ENCODE results near the gene RASA2.

DNA sequence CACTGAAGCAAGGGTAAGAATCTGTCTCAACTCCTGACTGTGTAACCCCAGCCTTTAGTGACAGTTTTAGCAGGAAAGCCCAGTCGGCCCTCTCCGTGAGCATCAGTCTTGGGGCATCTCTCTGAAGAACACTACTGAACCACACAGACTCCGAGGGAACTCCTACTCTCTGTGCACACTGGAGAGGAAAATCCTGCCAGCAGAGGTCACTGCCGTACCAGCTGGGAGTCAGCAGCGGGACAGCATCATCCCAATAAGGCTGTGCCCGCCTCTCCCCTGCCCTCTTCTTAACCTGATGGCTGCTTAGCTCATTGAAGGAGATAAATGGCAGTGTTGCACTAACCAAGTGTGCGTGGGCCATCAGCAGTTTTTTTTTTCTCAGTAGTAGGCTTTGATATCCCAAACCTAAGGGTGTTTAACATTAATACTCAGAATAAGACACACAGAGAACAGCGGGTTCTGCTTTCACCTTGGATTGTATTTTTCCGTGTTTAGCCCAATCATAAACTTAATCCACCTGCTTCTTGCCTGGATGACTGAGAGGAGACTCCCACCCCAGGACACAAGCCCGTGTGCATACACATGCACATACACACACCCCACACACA is 26.6 kb upstream of the RASA2 start:
- TF ChIP-seq POLR2A (conservative IDR thresholded peaks at IDR 0.05) (no peak), NFIC (IDR thresholded peaks at IDR 0.05) (no peak), FOXK1 (CRISPR knock-in tag; IDR thresholded peaks at IDR 0.05; ENCODE audit: borderline replicate concordance) (no peak), POU5F1 (IDR thresholded peaks at IDR 0.05; ENCODE audit: borderline replicate concordance, low read depth, low read length, partially characterized antibody) (no peak), FOXP1 (CRISPR knock-in tag; IDR thresholded peaks at IDR 0.05) (no peak), ZBED1 (IDR thresholded peaks at IDR 0.05) (no peak), MAFK (IDR thresholded peaks at IDR 0.05; ENCODE audit: low read length) (no peak), JUNB (CRISPR knock-in tag; conservative IDR thresholded peaks at IDR 0.05) (no peak), TAF1 (IDR thresholded peaks at IDR 0.05; ENCODE audit: control insufficient read depth, extremely low read depth, insufficient read depth, low read length, severe bottlenecking) (no peak), NFE2 (IDR thresholded peaks at IDR 0.05; ENCODE audit: low read depth) (no peak)
- TF ChIP-seq, protein P1, sequence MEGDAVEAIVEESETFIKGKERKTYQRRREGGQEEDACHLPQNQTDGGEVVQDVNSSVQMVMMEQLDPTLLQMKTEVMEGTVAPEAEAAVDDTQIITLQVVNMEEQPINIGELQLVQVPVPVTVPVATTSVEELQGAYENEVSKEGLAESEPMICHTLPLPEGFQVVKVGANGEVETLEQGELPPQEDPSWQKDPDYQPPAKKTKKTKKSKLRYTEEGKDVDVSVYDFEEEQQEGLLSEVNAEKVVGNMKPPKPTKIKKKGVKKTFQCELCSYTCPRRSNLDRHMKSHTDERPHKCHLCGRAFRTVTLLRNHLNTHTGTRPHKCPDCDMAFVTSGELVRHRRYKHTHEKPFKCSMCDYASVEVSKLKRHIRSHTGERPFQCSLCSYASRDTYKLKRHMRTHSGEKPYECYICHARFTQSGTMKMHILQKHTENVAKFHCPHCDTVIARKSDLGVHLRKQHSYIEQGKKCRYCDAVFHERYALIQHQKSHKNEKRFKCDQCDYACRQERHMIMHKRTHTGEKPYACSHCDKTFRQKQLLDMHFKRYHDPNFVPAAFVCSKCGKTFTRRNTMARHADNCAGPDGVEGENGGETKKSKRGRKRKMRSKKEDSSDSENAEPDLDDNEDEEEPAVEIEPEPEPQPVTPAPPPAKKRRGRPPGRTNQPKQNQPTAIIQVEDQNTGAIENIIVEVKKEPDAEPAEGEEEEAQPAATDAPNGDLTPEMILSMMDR (IDR thresholded peaks at IDR 0.05 in 2 of 3, conservative IDR thresholded peaks at IDR 0.05 in 1 of 3; ENCODE audit: insufficient read depth in 2 of 3, low read depth in 1 of 3, low read length in 3 of 3), result peak; percentile 91 to 96 (median 93)
- TF ChIP-seq, protein P2, sequence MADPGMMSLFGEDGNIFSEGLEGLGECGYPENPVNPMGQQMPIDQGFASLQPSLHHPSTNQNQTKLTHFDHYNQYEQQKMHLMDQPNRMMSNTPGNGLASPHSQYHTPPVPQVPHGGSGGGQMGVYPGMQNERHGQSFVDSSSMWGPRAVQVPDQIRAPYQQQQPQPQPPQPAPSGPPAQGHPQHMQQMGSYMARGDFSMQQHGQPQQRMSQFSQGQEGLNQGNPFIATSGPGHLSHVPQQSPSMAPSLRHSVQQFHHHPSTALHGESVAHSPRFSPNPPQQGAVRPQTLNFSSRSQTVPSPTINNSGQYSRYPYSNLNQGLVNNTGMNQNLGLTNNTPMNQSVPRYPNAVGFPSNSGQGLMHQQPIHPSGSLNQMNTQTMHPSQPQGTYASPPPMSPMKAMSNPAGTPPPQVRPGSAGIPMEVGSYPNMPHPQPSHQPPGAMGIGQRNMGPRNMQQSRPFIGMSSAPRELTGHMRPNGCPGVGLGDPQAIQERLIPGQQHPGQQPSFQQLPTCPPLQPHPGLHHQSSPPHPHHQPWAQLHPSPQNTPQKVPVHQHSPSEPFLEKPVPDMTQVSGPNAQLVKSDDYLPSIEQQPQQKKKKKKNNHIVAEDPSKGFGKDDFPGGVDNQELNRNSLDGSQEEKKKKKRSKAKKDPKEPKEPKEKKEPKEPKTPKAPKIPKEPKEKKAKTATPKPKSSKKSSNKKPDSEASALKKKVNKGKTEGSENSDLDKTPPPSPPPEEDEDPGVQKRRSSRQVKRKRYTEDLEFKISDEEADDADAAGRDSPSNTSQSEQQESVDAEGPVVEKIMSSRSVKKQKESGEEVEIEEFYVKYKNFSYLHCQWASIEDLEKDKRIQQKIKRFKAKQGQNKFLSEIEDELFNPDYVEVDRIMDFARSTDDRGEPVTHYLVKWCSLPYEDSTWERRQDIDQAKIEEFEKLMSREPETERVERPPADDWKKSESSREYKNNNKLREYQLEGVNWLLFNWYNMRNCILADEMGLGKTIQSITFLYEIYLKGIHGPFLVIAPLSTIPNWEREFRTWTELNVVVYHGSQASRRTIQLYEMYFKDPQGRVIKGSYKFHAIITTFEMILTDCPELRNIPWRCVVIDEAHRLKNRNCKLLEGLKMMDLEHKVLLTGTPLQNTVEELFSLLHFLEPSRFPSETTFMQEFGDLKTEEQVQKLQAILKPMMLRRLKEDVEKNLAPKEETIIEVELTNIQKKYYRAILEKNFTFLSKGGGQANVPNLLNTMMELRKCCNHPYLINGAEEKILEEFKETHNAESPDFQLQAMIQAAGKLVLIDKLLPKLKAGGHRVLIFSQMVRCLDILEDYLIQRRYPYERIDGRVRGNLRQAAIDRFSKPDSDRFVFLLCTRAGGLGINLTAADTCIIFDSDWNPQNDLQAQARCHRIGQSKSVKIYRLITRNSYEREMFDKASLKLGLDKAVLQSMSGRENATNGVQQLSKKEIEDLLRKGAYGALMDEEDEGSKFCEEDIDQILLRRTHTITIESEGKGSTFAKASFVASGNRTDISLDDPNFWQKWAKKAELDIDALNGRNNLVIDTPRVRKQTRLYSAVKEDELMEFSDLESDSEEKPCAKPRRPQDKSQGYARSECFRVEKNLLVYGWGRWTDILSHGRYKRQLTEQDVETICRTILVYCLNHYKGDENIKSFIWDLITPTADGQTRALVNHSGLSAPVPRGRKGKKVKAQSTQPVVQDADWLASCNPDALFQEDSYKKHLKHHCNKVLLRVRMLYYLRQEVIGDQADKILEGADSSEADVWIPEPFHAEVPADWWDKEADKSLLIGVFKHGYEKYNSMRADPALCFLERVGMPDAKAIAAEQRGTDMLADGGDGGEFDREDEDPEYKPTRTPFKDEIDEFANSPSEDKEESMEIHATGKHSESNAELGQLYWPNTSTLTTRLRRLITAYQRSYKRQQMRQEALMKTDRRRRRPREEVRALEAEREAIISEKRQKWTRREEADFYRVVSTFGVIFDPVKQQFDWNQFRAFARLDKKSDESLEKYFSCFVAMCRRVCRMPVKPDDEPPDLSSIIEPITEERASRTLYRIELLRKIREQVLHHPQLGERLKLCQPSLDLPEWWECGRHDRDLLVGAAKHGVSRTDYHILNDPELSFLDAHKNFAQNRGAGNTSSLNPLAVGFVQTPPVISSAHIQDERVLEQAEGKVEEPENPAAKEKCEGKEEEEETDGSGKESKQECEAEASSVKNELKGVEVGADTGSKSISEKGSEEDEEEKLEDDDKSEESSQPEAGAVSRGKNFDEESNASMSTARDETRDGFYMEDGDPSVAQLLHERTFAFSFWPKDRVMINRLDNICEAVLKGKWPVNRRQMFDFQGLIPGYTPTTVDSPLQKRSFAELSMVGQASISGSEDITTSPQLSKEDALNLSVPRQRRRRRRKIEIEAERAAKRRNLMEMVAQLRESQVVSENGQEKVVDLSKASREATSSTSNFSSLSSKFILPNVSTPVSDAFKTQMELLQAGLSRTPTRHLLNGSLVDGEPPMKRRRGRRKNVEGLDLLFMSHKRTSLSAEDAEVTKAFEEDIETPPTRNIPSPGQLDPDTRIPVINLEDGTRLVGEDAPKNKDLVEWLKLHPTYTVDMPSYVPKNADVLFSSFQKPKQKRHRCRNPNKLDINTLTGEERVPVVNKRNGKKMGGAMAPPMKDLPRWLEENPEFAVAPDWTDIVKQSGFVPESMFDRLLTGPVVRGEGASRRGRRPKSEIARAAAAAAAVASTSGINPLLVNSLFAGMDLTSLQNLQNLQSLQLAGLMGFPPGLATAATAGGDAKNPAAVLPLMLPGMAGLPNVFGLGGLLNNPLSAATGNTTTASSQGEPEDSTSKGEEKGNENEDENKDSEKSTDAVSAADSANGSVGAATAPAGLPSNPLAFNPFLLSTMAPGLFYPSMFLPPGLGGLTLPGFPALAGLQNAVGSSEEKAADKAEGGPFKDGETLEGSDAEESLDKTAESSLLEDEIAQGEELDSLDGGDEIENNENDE (IDR thresholded peaks at IDR 0.05; ENCODE audit: low read depth, low read length), result no peak

All from K562 (cell line).